PC-3 (cell line): ENCODE results near the gene SESTD1. TPM values are rescaled to one million over a fixed set of nuclear protein-coding genes. Genes with fewer than 3 reads are reported as not detected.
A peak's percentile ranks its signal among the peaks of the same experiment; 100 is the strongest.

Experiments used
- ATAC-seq: fragments of 200-7000 bp; cut with Tn5 transposase; 2 replicates; pipeline ENCODE4 v1.9.1; 2020; ENCODE audit warnings: mild to moderate bottlenecking, moderate library complexity
- BruUV-seq: library from RNA; stranded (reverse); fragments of 400-500 nt; replicated peaks from 2 replicates; lab custom pipeline; 2021; lab: Mats Ljungman, UMichigan
- CTCF ChIA-PET: fragments of 300-600 bp; sonication (Branson Sonifier 250); formaldehyde crosslinking; loops from one replicate; lab custom pipeline; 2022; ENCODE audit warnings: antibody characterized with exemption; lab: Charles Lee
- POLR2A ChIA-PET: fragments of 300-600 bp; sonication (Branson Sonifier 250); formaldehyde crosslinking; loops from one replicate; lab custom pipeline; 2022; ENCODE audit warnings: antibody characterized with exemption; ENCODE audit not compliant: unreplicated experiment; lab: Charles Lee
- DNase-seq: peaks from one replicate; pipeline ENCODE4 v3.0.0-alpha.2; 2015
- H2AFZ ChIP-seq: fragments of 300-600 bp; sonication (generic); 2 replicates; pipeline ENCODE4 v1.6.0; 2016; ENCODE audit warnings: antibody characterized with exemption, low read length
- H3F3A ChIP-seq: fragments of 300-600 bp; sonication (generic); one replicate; pipeline ENCODE4 v1.6.0; 2017; ENCODE audit warnings: antibody characterized with exemption, low read length, control low read depth, mild to moderate bottlenecking; ENCODE audit not compliant: unreplicated experiment
- H3K27ac ChIP-seq: fragments of 300-600 bp; sonication (generic); 2 replicates; pipeline ENCODE4 v1.5.1; 2016; ENCODE audit warnings: mild to moderate bottlenecking, low read length
- H3K27me3 ChIP-seq: fragments of 300-600 bp; sonication (generic); 2 replicates; pipeline ENCODE4 v1.6.1; 2016; ENCODE audit warnings: low read length, mixed read lengths
- H3K36me3 ChIP-seq: fragments of 300-600 bp; sonication (generic); 2 replicates; pipeline ENCODE4 v1.6.1; 2016; ENCODE audit warnings: low read depth, mixed run types, low read length, mixed read lengths
- H3K4me1 ChIP-seq: fragments of 300-600 bp; sonication (generic); 2 replicates; pipeline ENCODE4 v1.5.1; 2016; ENCODE audit warnings: low read length; ENCODE audit not compliant: insufficient read depth
- H3K4me2 ChIP-seq: fragments of 300-600 bp; sonication (generic); 2 replicates; pipeline ENCODE4 v1.6.0; 2016; ENCODE audit warnings: low read length
- H3K4me3 ChIP-seq: fragments of 300-600 bp; sonication (generic); 2 replicates; pipeline ENCODE4 v1.5.1; 2016; ENCODE audit warnings: mild to moderate bottlenecking, low read length, mixed read lengths
- H3K79me2 ChIP-seq: fragments of 300-600 bp; sonication (generic); 2 replicates; pipeline ENCODE4 v1.6.1; 2017; ENCODE audit warnings: low read length, mixed read lengths
- H3K9ac ChIP-seq: fragments of 300-600 bp; sonication (generic); 2 replicates; pipeline ENCODE4 v1.6.0; 2016; ENCODE audit warnings: mild to moderate bottlenecking, low read length
- H3K9me2 ChIP-seq: fragments of 300-600 bp; sonication (generic); replicated peaks from 2 replicates; pipeline ENCODE4 v1.6.1; 2016; ENCODE audit warnings: mixed run types, low read length, mixed read lengths
- H3K9me3 ChIP-seq: fragments of 300-600 bp; sonication (generic); 2 replicates; pipeline ENCODE4 v1.6.1; 2016; ENCODE audit warnings: low read length, mixed read lengths
- H4K20me1 ChIP-seq: fragments of 300-600 bp; sonication (generic); 2 replicates; pipeline ENCODE4 v1.6.1; 2016; ENCODE audit warnings: low read length, mixed read lengths
- EZH2 ChIP-seq: fragments of 300-600 bp; sonication (generic); IDR thresholded peaks from one replicate; pipeline ENCODE4 v1.6.1; 2017; ENCODE audit warnings: antibody characterized with exemption, mild to moderate bottlenecking, low read length; ENCODE audit not compliant: unreplicated experiment
- EZH2phosphoT487 ChIP-seq: fragments of 300-600 bp; sonication (generic); IDR thresholded peaks from 2 replicates; pipeline ENCODE4 v1.6.1; 2018; ENCODE audit warnings: mild to moderate bottlenecking, antibody characterized with exemption, low read length, borderline replicate concordance
- intact Hi-C: fragments of 100-400 bp; cut with micrococcal nuclease; formaldehyde crosslinking; loops from 2 replicates; pipeline ENCODE4 v1.9.0; 2023
- total RNA-seq: library from RNA; depleted of rRNA; stranded (reverse); fragments of >200 nt; gene quantifications from 2 replicates; pipeline ENCODE4 v1.2.3, GENCODE V29; 2014
- TF ChIP-seq, protein P1 (sequence below): fragments of 300-600 bp; sonication (generic); conservative IDR thresholded peaks from 2 replicates; pipeline ENCODE4 v1.5.1; 2017; ENCODE audit warnings: antibody characterized with exemption, low read depth, mild to moderate bottlenecking, low read length

Gene SESTD1
- total RNA-seq, 1 experiment from 2014 or later, result 12.2 TPM

DNA sequence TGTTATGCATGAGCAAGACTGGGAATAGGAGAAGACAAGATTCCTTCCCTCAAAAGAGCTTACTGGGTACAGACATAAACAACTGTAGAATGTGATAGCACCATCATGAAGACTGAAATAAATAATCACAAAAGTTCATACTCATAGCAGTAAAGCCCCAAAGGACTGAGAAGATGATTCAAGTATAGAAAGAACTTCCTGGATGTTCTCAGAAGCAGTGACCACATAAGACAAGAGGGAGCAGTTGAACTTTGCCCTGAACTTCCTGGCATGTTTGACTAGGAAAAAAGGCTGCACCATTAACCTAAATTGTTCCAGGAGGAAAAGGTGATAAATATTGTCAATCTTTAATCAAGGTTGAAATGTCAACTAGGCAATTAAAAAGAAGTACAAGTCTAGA lies 156.9 kb downstream of the SESTD1 start:
- ChIA-PET POLR2A (no interaction called here), CTCF (no interaction called here)
- ATAC-seq (no peak), DNase-seq (peak; percentile 6)
- Histone ChIP-seq H3K27ac (peak overlapping the region; percentile 50), H3K9me2 (no peaks in the 10 kb centered on the region), H3F3A (no peaks in the 10 kb centered on the region), H3K36me3 (peaks cover 13% of the 10 kb centered on the region; the same call in 1 of the 2 replicates), H3K27me3 (no peaks in the 10 kb centered on the region), H3K4me3 (no peak overlapping the region), H4K20me1 (no peaks in the 10 kb centered on the region), H3K9me3 (no peaks in the 10 kb centered on the region), H3K4me1 (peaks cover 39% of the 10 kb centered on the region), H3K79me2 (no peaks in the 10 kb centered on the region), H2AFZ (no peak overlapping the region), H3K4me2 (peak overlapping the region; percentile 10), H3K9ac (no peak overlapping the region)
- TF ChIP-seq, protein P1, sequence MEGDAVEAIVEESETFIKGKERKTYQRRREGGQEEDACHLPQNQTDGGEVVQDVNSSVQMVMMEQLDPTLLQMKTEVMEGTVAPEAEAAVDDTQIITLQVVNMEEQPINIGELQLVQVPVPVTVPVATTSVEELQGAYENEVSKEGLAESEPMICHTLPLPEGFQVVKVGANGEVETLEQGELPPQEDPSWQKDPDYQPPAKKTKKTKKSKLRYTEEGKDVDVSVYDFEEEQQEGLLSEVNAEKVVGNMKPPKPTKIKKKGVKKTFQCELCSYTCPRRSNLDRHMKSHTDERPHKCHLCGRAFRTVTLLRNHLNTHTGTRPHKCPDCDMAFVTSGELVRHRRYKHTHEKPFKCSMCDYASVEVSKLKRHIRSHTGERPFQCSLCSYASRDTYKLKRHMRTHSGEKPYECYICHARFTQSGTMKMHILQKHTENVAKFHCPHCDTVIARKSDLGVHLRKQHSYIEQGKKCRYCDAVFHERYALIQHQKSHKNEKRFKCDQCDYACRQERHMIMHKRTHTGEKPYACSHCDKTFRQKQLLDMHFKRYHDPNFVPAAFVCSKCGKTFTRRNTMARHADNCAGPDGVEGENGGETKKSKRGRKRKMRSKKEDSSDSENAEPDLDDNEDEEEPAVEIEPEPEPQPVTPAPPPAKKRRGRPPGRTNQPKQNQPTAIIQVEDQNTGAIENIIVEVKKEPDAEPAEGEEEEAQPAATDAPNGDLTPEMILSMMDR, result no peak
- TF ChIP-seq EZH2phosphoT487, result no peak
- no peak for TF ChIP-seq EZH2
- intact Hi-C loops, result loop anchor here (10.0 kb wide), 2 partner anchors 313 to 343 kb away; no protein-coding TSS in a partner anchor
- BruUV-seq, result no TSS peak

DNA sequence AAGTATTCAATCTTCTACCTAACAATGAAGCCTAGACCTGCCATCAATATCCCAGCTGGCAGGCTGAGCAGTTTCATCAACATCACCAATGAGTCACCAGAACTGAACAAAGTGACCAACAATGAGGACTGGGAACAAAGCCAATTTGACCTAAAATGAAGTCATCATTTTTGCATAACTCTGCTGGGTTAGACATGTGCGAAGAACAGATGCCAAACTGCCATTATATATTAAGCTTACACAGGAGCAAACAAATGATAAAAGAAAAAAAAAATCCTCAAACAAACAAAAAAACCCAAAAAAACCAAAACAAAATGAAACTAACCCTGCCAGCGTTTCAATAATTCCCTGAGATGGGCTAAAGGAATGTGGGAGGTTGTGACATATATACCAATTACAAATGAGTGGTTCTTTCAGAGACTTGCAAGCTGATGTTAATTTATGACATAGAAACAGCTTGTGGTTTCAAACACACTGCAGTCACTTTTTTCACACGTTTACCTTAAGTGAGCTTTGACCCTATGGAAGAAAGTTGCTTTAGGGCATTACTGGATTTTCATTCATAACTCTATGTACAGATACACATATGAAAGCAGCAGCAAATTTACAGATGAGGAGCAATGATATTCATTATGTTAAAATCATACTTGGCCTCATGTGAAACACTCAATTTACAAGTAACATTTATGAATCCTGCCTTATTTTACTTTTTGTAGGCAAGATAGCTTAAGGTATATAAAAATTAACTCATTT lies 157.8 kb downstream of the SESTD1 start:
- Histone ChIP-seq H3K4me1 (peaks cover 39% of the 10 kb centered on the region), H2AFZ (no peak overlapping the region), H3K79me2 (no peaks in the 10 kb centered on the region), H3K27ac (peak overlapping the region; percentile 50), H3K4me2 (peak overlapping the region; percentile 21), H3K36me3 (peaks cover 8% of the 10 kb centered on the region; the same call in 1 of the 2 replicates), H3K27me3 (no peaks in the 10 kb centered on the region), H4K20me1 (no peaks in the 10 kb centered on the region), H3F3A (no peaks in the 10 kb centered on the region), H3K4me3 (no peak overlapping the region), H3K9ac (no peak overlapping the region), H3K9me2 (no peaks in the 10 kb centered on the region), H3K9me3 (no peaks in the 10 kb centered on the region)
- intact Hi-C loops, result loop anchor here (10.0 kb wide), 2 partner anchors 312 to 342 kb away; no protein-coding TSS in a partner anchor
- TF ChIP-seq EZH2phosphoT487 (no peak), EZH2 (no peak)
- TF ChIP-seq, protein P1, result no peak
- BruUV-seq, result no TSS peak
- DNase-seq (peak; percentile 99), ATAC-seq (peak; percentile 74)
- CTCF ChIA-PET, result no interaction called here
- POLR2A ChIA-PET, result interaction anchor here (0.6 to 1.0 kb wide), 4 partner anchors 216 to 702 kb away, joined by 3 to 7 read pairs (median 4); no protein-coding TSS in a partner anchor

DNA sequence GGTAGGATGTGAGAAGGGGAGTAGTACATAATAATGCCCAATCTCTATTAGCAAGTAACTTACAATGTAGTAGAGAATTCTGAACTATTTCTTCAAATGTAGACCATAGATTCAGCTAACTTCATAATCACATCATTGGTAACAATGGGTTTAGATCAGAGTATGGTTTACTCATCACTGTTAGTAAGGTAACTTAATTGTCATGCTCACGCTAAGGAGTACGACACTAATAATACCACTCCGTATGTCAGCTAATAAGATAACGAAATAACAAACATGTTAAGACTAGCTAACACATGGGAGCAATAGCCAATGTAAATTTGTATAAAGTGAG lies 158.3 kb downstream of the SESTD1 start:
- ChIA-PET POLR2A (interaction anchor here (0.5 to 1.0 kb wide), 4 partner anchors 173 to 701 kb away, joined by 3 to 17 read pairs (median 6); no protein-coding TSS in a partner anchor), CTCF (no interaction called here)
- Histone ChIP-seq H3K4me3 (no peak overlapping the region), H3K9ac (no peak overlapping the region), H3K27me3 (no peaks in the 10 kb centered on the region), H3K4me1 (peaks cover 39% of the 10 kb centered on the region), H3K27ac (peak overlapping the region; percentile 50), H3K4me2 (peak overlapping the region; percentile 21; the same call in 1 of the 2 replicates), H4K20me1 (no peaks in the 10 kb centered on the region), H3K36me3 (peaks cover 8% of the 10 kb centered on the region; the same call in 1 of the 2 replicates), H3K79me2 (no peaks in the 10 kb centered on the region), H3K9me3 (no peaks in the 10 kb centered on the region), H2AFZ (0 out of 2 replicates have a peak overlapping the region, but pooled peaks have one; percentile 5), H3K9me2 (no peaks in the 10 kb centered on the region), H3F3A (no peaks in the 10 kb centered on the region)
- ATAC-seq, result peak; percentile 6
- DNase-seq, result no peak
- BruUV-seq, result no TSS peak
- intact Hi-C loops, result loop anchor here (10.0 kb wide), 2 partner anchors 312 to 342 kb away; no protein-coding TSS in a partner anchor
- no peak for TF ChIP-seq EZH2
- TF ChIP-seq EZH2phosphoT487, result no peak
- TF ChIP-seq, protein P1, result no peak
